DND-41 (cell line): ENCODE data around the gene TCF25.

ENCODE experiments used
- EZH2 ChIP-seq: IDR thresholded peaks from 3 replicates; pipeline ENCODE4 v1.6.1; 2012; ENCODE audit warnings: borderline replicate concordance, low read depth, mild to moderate bottlenecking, moderate library complexity, low read length, inconsistent platforms; ENCODE audit not compliant: severe bottlenecking
- TF ChIP-seq, protein P1 (sequence below): IDR thresholded peaks from 2 replicates; pipeline ENCODE4 v1.5.1; 2012; ENCODE audit warnings: borderline replicate concordance, low read length, moderate library complexity, mild to moderate bottlenecking; ENCODE audit not compliant: poor library complexity, severe bottlenecking; ENCODE audit errors: extremely low read depth

DNA sequence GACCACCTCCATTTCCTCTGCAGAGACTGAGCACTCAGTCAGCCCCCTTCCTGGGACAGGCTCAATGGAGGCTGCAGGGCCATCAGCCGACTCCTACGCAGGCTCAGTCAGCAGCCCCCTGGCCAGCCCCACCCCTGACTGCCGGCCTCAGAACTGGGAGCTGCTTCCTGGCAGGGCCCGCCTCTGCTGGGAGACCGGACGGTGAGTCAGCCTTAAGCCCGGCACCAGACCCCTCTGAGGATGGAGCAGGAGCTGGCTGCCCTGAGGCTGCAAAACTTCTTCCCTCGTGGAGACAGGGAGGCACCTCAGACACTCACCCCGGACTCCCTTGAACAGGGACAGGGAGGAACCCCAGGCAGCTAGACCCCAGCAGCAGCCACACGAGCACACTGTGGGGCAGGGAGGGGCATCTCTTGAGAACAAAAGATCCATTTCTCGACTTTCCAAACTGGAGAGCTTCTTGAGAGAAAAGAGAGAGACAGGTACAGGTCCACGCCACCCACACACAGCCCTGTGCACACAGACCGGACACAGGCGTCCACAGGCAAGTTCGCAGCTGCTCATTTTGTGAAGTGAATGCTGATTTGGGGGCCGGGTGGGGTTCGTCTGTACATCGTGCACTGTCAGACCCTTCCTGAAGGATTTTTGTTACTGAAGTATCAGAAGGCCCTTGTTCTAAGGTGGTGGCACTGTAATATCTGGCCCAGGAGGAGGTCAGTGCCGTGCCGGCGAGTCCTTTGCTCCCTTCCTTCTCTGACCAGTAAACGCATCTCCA lies 48.5 kb downstream of the TCF25 start:
- TF ChIP-seq EZH2, result peak; percentile 72
- TF ChIP-seq, protein P1, sequence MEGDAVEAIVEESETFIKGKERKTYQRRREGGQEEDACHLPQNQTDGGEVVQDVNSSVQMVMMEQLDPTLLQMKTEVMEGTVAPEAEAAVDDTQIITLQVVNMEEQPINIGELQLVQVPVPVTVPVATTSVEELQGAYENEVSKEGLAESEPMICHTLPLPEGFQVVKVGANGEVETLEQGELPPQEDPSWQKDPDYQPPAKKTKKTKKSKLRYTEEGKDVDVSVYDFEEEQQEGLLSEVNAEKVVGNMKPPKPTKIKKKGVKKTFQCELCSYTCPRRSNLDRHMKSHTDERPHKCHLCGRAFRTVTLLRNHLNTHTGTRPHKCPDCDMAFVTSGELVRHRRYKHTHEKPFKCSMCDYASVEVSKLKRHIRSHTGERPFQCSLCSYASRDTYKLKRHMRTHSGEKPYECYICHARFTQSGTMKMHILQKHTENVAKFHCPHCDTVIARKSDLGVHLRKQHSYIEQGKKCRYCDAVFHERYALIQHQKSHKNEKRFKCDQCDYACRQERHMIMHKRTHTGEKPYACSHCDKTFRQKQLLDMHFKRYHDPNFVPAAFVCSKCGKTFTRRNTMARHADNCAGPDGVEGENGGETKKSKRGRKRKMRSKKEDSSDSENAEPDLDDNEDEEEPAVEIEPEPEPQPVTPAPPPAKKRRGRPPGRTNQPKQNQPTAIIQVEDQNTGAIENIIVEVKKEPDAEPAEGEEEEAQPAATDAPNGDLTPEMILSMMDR, result no peak
